Measurements from ENCODE around the gene OOEP. TPM values are rescaled to one million over a fixed set of nuclear protein-coding genes. Genes with fewer than 3 reads are reported as not detected.
A peak's percentile ranks its signal among the peaks of the same experiment; 100 is the strongest.
"Not testable (repeated sequence)": the region's sequence is repeated elsewhere in the genome, so short reads cannot be mapped to it uniquely, and the experiment has no call there.

Gene OOEP
- total RNA-seq, 3 donors from 2014 or later, result 0.33 TPM; not detected in 2

- no peaks in the 10 kb centered on the region for H3K27me3 ChIP-seq
- TF ChIP-seq CTCF (IDR thresholded peaks at IDR 0.05), result no peak
- no peaks in the 10 kb centered on the region for H3K4me1 ChIP-seq
- no peaks in the 10 kb centered on the region for H3K36me3 ChIP-seq
- no peak overlapping the region for H3K4me3 ChIP-seq
- DNase-seq (ENCODE audit: low spot score in 2 of 2), result no peak
- intact Hi-C loops (cut with DNase I; ENCODE audit: low total_unique reads), result no loop called here
- H3K9me3 ChIP-seq, result no peaks in the 10 kb centered on the region
- H3K27ac ChIP-seq, result no peak overlapping the region
Observed at GRCh38 chr6:73395875-73396274, 26.2 kb upstream of the OOEP start.

GRCh38 chr6:73394577-73395354 is 25.1 kb upstream of the OOEP start, which contains the start of gene DDX43:
TSS of gene DDX43 (plus strand) at chr6:73394828. CDS start at chr6:73394906, 78 bp downstream.
- Histone ChIP-seq H3K9me3 (no peaks in the 10 kb centered on the region), H3K27ac (peak within 1 kb of the TSS; percentile 33 to 50), H3K4me3 (peak within 1 kb of the TSS; percentile 22 to 58 (median 31)), H3K4me1 (no peaks in the 10 kb centered on the region), H3K36me3 (no peaks in the 10 kb centered on the region), H3K27me3 (no peaks in the 10 kb centered on the region)
- TF ChIP-seq POLR2AphosphoS5 (IDR thresholded peaks at IDR 0.05), result no peak
- TF ChIP-seq CTCF (IDR thresholded peaks at IDR 0.05), result no peak
- no peak for TF ChIP-seq POLR2A (IDR thresholded peaks at IDR 0.05)
- peak in 1 of 2 donors; percentile 54 for DNase-seq (ENCODE audit: low spot score in 2 of 2)
- intact Hi-C loops (cut with DNase I; ENCODE audit: low total_unique reads), result no loop called here

- no peak for DNase-seq (ENCODE audit: low spot score in 2 of 2)
- Histone ChIP-seq H3K36me3 (no peaks in the 10 kb centered on the region), H3K4me1 (no peaks in the 10 kb centered on the region), H3K4me3 (no peak overlapping the region), H3K9me3 (no peaks in the 10 kb centered on the region), H3K27me3 (no peaks in the 10 kb centered on the region), H3K27ac (no peak overlapping the region)
- TF ChIP-seq POLR2AphosphoS5 (IDR thresholded peaks at IDR 0.05) (no peak), POLR2A (IDR thresholded peaks at IDR 0.05) (no peak), CTCF (IDR thresholded peaks at IDR 0.05) (no peak)
- intact Hi-C loops (cut with DNase I; ENCODE audit: low total_unique reads), result no loop called here
Observed at GRCh38 chr6:73393278-73393677, 23.6 kb upstream of the OOEP start.

GRCh38 chr6:73392188-73392587 is 22.5 kb upstream of the OOEP start:
- intact Hi-C loops (cut with DNase I; ENCODE audit: low total_unique reads); H3K4me1 ChIP-seq; H3K27ac ChIP-seq; H3K27me3 ChIP-seq; H3K9me3 ChIP-seq; H3K4me3 ChIP-seq; DNase-seq (ENCODE audit: low spot score in 2 of 2); H3K36me3 ChIP-seq: not testable (repeated sequence)

- TF ChIP-seq CTCF (IDR thresholded peaks at IDR 0.05) (no peak), POLR2AphosphoS5 (IDR thresholded peaks at IDR 0.05) (no peak), POLR2A (IDR thresholded peaks at IDR 0.05) (no peak)
- no peak for DNase-seq (ENCODE audit: low spot score in 2 of 2)
- Histone ChIP-seq H3K27ac (no peak overlapping the region), H3K9me3 (no peaks in the 10 kb centered on the region), H3K27me3 (no peaks in the 10 kb centered on the region), H3K4me1 (no peaks in the 10 kb centered on the region), H3K4me3 (no peak overlapping the region), H3K36me3 (no peaks in the 10 kb centered on the region)
- intact Hi-C loops (cut with DNase I; ENCODE audit: low total_unique reads), result no loop called here
Observed at GRCh38 chr6:73391675-73392074, 22.0 kb upstream of the OOEP start.

All from breast epithelium (tissue), 4 donors.